Pericardium fibroblast (primary cell): ENCODE measurements around the gene KPTN. TPM values are rescaled to one million over a fixed set of nuclear protein-coding genes. Genes with fewer than 3 reads are reported as not detected.

Source experiments
- total RNA-seq: library from RNA; depleted of rRNA; stranded (reverse); fragments of >200 nt; gene quantifications from 2 replicates; pipeline ENCODE4 v1.2.3, GENCODE V29; 2015

KPTN gene
- total RNA-seq, result 2.1 and 11.1 TPM in 2 replicates

GRCh38 chr19:47483800-47484690, at the start of gene KPTN:
TSS of gene KPTN (minus strand) at chr19:47484219. CDS start at chr19:47484160, 59 bp downstream.

GRCh38 chr19:47514869-47515588, 31.0 kb upstream of the KPTN start, which contains the start of gene NAPA:
TSS of gene NAPA (minus strand) at chr19:47515063. CDS start at chr19:47514940, 123 bp downstream.

GRCh38 chr19:47471733-47472457, 12.1 kb downstream of the KPTN start, which contains the start of gene SLC8A2:
TSS of gene SLC8A2 (minus strand) at chr19:47471893. CDS start at chr19:47466403, 5,490 bp downstream.

Other genes with a start within 250 kb of the KPTN start
- gene CCDC9, start 227.7 kb downstream of the KPTN start, total RNA-seq, result 8.4 and 10.1 TPM in 2 replicates
- gene INAFM1, start 209.3 kb downstream of the KPTN start, total RNA-seq, result 5.8 and 7.9 TPM in 2 replicates
- under 0.01 TPM in 1 of 2 replicates, not detected in the other for gene C5AR1, start 174.4 kb downstream of the KPTN start, total RNA-seq
- under 0.01 and 2.3 TPM in 2 replicates for gene C5AR2, start 152.0 kb downstream of the KPTN start, total RNA-seq
- gene DHX34, start 134.9 kb downstream of the KPTN start, total RNA-seq, result 7.5 and 9.3 TPM in 2 replicates
- gene MEIS3, start 64.7 kb downstream of the KPTN start, total RNA-seq, result 51.2 and 56.1 TPM in 2 replicates
- gene SLC8A2, start 12.3 kb downstream of the KPTN start, total RNA-seq, result 1.3 TPM in 1 of 2 replicates, not detected in the other
- 87.8 and 114 TPM in 2 replicates for gene NAPA, start 30.8 kb upstream of the KPTN start, total RNA-seq
- 0.23 TPM in 1 of 2 replicates, not detected in the other for gene ZNF541, start 88.9 kb upstream of the KPTN start, total RNA-seq
- 2.7 and 4.9 TPM in 2 replicates for gene BICRA, start 124.9 kb upstream of the KPTN start, total RNA-seq
- 244 and 274 TPM in 2 replicates for gene EHD2, start 229.2 kb upstream of the KPTN start, total RNA-seq